ENCODE data around the gene DCAF15. TPM values are rescaled to one million over a fixed set of nuclear protein-coding genes. Genes with fewer than 3 reads are reported as not detected.

The DCAF15 gene
- total RNA-seq, 4 donors from 2014 or later = 8.4 to 17.3 (median 12.0) TPM

GRCh38 chr19:13923194-13923987, 28.9 kb upstream of the DCAF15 start:
- no peak for TF ChIP-seq CTCF (IDR thresholded peaks at IDR 0.05; ENCODE audit: low read depth)

- TF ChIP-seq CTCF (IDR thresholded peaks at IDR 0.05; ENCODE audit: low read depth) = no peak
Observed at GRCh38 chr19:13926010-13926409, 26.3 kb upstream of the DCAF15 start.

- no peak for TF ChIP-seq CTCF (IDR thresholded peaks at IDR 0.05; ENCODE audit: low read depth)
Observed at GRCh38 chr19:13926715-13927114, 25.6 kb upstream of the DCAF15 start.

- TF ChIP-seq CTCF (IDR thresholded peaks at IDR 0.05; ENCODE audit: low read depth) = no peak
Observed at GRCh38 chr19:13929340-13929739, 23.0 kb upstream of the DCAF15 start.

- TF ChIP-seq CTCF (IDR thresholded peaks at IDR 0.05; ENCODE audit: low read depth) = no peak
Observed at GRCh38 chr19:13929956-13930355, 22.4 kb upstream of the DCAF15 start.

GRCh38 chr19:13930402-13930801, 21.9 kb upstream of the DCAF15 start:
- no peak for TF ChIP-seq CTCF (IDR thresholded peaks at IDR 0.05; ENCODE audit: low read depth)

- TF ChIP-seq CTCF (IDR thresholded peaks at IDR 0.05; ENCODE audit: low read depth) = no peak
Observed at GRCh38 chr19:13931391-13932148, 20.7 kb upstream of the DCAF15 start.

Measured in subcutaneous adipose tissue (tissue), 4 donors.